LNCAP (cell line): Measurements from ENCODE around the gene ARHGAP10.

ENCODE experiments used
- TF ChIP-seq, protein P1 (sequence below): fragments of 450-650 bp; IDR thresholded peaks from 2 replicates; pipeline ENCODE4 v1.5.1; 2017; ENCODE audit warnings: mild to moderate bottlenecking

ARHGAP10 gene

DNA sequence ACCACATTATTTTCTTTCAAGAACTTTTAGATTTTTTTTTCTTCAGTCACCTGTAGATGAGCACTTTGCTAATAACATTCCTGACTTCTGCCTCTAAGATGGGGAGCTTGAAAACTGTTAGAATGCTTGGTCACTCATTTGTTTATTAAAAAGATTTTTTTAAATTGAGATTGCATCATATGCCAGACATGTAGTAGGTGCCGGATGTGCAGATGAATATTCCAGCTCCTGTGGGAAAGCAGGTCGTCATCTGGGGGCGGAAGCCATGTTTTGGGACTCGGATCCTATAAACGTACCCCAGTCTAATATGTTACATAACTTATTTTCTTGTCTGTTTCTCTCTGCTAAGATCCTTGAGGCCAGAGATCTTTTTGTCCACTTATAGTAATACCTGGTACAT lies 236.8 kb downstream of the ARHGAP10 start:
- TF ChIP-seq, protein P1, sequence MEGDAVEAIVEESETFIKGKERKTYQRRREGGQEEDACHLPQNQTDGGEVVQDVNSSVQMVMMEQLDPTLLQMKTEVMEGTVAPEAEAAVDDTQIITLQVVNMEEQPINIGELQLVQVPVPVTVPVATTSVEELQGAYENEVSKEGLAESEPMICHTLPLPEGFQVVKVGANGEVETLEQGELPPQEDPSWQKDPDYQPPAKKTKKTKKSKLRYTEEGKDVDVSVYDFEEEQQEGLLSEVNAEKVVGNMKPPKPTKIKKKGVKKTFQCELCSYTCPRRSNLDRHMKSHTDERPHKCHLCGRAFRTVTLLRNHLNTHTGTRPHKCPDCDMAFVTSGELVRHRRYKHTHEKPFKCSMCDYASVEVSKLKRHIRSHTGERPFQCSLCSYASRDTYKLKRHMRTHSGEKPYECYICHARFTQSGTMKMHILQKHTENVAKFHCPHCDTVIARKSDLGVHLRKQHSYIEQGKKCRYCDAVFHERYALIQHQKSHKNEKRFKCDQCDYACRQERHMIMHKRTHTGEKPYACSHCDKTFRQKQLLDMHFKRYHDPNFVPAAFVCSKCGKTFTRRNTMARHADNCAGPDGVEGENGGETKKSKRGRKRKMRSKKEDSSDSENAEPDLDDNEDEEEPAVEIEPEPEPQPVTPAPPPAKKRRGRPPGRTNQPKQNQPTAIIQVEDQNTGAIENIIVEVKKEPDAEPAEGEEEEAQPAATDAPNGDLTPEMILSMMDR, result no peak

DNA sequence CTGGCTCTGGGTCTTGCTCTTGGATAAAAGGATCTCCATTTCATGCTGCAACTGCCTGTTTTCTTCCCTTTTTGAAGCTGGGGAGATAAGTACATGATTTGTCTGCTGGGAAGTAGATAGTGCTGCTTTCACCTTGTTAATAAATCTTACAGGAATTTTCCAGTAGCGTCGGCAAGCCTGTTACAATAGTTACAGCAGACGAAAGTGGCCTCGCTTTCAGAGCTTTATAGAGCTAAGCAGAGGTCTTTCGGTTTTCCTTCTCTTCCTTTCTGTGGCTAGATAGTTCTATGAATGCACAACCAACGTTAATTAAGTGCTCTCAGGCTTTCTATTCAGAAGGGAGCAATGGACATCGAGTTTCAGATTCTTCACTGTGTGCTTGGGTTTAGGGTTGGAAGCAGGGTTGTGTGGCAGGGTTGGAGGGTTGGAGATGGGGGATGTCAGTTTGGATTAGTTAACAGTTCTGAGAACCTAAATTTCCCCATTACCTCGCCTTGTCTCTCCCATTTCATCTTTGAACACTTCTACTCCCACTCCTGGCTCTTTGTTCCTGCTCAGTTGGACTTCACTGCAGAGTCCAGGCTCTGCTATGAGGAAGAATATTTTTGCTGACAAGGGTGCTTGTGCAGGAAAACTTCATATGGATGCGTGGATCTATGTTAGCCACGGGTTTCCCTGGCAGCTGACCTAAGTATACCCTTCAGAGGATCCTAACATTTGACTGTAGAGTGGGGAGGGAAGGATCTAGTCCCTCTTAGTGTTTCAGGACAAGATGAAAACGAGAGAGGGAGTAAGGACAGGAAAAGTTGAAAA lies 237.9 kb downstream of the ARHGAP10 start:
- TF ChIP-seq, protein P1, result no peak

DNA sequence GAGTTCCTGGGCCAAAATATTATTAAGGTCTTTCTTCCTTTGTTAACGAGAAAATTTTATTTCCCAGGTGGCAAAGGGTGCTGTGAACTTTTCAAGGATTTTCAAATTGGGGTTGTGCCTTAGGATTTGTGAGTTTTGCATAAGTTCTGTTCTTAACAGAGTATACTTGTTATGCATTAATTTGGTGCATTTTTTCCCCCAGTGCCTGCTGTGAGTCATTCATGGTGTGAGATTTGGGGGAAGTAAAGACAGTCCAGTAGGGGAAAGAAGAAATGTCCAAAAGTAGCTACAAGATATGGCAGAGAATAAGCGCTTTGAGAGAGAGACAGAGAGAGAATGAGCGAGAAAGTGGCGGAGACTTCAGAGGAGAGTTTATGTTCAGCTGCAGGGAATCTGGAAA lies 239.2 kb downstream of the ARHGAP10 start:
- TF ChIP-seq, protein P1, result no peak

DNA sequence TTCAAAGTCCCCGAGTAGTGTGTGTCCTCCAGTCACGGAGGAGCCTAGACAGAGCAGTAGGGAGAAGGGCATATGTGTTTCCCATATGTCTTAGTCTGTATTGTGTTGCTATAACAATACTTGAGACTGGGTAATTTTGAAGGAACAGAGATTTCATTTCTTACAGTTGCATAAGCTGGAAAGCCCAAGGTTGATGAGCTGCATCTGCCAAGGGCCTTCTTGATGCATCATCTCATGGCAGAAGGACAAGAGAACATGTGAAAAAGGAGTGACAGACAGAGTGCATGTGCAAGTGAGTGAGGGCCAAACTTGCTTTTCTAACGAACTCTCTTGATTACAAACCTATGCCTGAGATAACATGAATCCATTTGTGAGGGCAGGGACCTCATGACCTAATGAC lies 243.4 kb downstream of the ARHGAP10 start:
- TF ChIP-seq, protein P1, result no peak

DNA sequence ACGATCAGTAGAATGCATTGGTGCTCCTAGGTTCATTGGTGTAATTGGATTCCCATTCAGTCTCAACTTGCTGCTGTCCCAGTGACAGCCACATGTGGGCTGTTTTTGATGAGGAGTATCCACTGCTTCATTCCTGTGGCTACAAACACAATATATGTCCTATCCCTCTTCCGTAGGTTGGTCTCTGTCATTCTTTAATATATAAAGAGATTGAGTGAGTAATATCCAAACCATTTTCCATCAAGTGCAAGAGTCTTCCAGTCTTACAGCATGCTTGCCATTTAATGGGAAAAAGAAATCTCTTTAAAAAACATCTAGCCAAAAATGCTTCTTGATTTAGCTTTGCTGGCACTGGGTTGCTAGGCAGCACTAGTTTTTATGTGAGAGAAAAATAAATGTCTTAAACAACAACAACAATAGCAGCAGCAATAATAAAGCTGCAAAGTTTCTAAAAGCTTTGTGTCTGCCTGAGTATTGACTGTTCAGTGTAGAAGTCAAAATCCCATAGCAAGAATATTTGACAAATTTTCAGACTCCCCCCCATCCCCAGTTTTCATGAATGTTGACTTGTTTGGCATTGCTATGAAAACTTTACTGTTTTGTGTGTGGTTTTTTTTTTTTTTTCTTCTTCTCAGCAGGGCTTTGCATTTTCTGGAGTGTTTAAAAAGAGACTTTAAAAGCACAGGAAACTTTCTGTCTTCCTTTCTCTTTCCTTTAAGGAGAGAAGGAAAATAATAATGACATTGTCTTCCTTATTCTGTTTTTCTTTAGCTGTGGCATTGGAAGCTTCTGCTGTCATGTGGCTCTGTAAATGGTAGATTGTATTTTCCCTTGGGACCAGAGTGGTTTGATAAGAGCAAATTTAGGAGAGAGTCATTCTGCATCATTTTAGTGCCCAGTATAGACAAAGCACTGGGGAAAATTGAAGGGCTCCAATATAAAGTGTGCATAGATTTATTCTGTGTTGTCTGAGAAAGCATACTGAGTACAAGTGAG lies 244.3 kb downstream of the ARHGAP10 start:
- TF ChIP-seq, protein P1, result no peak

DNA sequence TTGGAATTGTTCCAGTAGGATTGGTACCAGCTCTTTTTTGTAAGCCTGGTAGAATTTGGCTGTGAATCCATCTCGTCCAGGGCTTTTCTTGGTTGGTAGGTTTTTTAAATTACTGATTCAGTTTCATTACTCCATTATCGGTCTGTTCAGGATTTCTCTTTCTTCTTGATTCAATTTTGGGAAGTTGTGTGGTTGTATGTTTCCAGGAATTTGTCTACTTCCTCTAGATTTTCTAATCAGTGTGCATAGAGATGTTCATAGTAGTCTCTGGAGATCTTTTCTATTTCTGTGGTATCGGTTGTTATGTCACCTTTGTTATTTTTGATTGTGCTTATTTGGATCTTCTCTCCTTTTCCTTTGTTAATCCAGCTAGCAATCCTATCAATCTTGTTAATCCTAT lies 248.7 kb downstream of the ARHGAP10 start:
- TF ChIP-seq, protein P1, result no peak

DNA sequence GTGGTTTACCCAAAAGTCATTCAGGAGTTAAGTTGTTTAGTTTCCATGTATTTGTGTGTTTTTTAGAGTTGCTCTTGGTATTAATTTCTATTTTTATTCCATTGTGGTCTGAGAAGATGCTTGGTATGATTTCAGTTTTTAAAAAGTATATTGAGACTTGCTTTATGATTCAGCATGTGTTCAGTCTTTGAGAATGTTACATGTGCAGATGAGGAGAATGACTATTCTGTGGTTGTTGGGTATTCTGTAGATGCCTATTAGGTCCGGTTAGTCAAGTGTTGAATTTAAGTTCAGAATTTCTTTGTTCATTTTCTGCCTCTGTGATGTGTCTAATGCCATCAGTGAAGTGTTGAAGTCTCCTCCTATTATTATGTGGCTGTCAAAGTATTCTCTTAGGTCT lies 249.4 kb downstream of the ARHGAP10 start:
- TF ChIP-seq, protein P1, result no peak
